Endothelial cell of umbilical vein (primary cell): ENCODE data around the gene STX16. TPM values are rescaled to one million over a fixed set of nuclear protein-coding genes. Genes with fewer than 3 reads are reported as not detected.

Source experiments
- BruUV-seq: library from RNA; stranded (reverse); fragments of 400-500 nt; replicated peaks from 2 replicates; lab custom pipeline; 2021; lab: Mats Ljungman, UMichigan
- CTCF ChIA-PET: fragments of 300-600, 350-600 bp; sonication (Branson Sonifier 250); formaldehyde crosslinking; loops from one replicate; lab custom pipeline; 2021; ENCODE audit warnings: antibody characterized with exemption, inconsistent platforms; lab: Charles Lee
- POLR2A ChIA-PET: fragments of 300-600, 350-600 bp; sonication (Branson Sonifier 250); formaldehyde crosslinking; loops from one replicate; lab custom pipeline; 2021; ENCODE audit warnings: antibody characterized with exemption, inconsistent platforms; lab: Charles Lee
- DNase-seq: peaks from one replicate; pipeline ENCODE4 v3.0.0-alpha.2; 2011; ENCODE audit warnings: low read depth, low spot score
- FAIRE-seq: peaks from 2 replicates; lab custom pipeline; 2011; peaks lifted over from hg19 to GRCh38; lab: Jason Lieb, UNC
- H2AFZ ChIP-seq: 2 replicates; pipeline ENCODE4 v1.6.0; 2012; ENCODE audit warnings: low read depth, low read length, control low read depth, inconsistent platforms
- H3K27ac ChIP-seq: 2 replicates; pipeline ENCODE4 v1.5.1; 2011; ENCODE audit warnings: low read depth, mild to moderate bottlenecking, control low read depth, low read length, moderate library complexity; ENCODE audit not compliant: insufficient read depth
- H3K27me3 ChIP-seq, 2 experiments: 2 replicates each; pipeline versions ENCODE4 v1.6.0 to v1.6.1; 2011; ENCODE audit warnings: low read length in 2 of 2, mixed read lengths in 1 of 2; ENCODE audit not compliant: control insufficient read depth in 2 of 2, insufficient read depth in 2 of 2
- H3K36me3 ChIP-seq, 2 experiments: 2 replicates in 1 of 2; 3 replicates in 1 of 2; pipeline ENCODE4 v1.5.1; 2011; ENCODE audit warnings: low read length in 2 of 2, mild to moderate bottlenecking in 1 of 2, moderate library complexity in 1 of 2; ENCODE audit not compliant: control insufficient read depth in 2 of 2, insufficient read depth in 2 of 2; ENCODE audit errors: extremely low read depth in 1 of 2
- H3K4me1 ChIP-seq: 3 replicates; pipeline ENCODE4 v1.5.1; 2011; ENCODE audit warnings: mild to moderate bottlenecking, low read length; ENCODE audit not compliant: control insufficient read depth, insufficient read depth; ENCODE audit errors: extremely low read depth
- H3K4me2 ChIP-seq: 2 replicates; pipeline ENCODE4 v1.6.1; 2011; ENCODE audit warnings: low read length, control low read depth, mixed read lengths; ENCODE audit not compliant: insufficient read depth
- H3K4me3 ChIP-seq, 3 experiments: fragments of 200-600 bp in 1 of 3; sonication (generic), shearing (Covaris generic) in 1 of 3; replicated peaks in 1 of 3; 2 replicates each; pipeline ENCODE4 v1.5.1; 2011 to 2016; ENCODE audit warnings: control low read depth in 3 of 3, low read length in 3 of 3, mild to moderate bottlenecking in 2 of 3, inconsistent platforms in 1 of 3, low read depth in 1 of 3, moderate library complexity in 1 of 3; ENCODE audit not compliant: insufficient read depth in 1 of 3
- H3K79me2 ChIP-seq: 2 replicates; pipeline ENCODE4 v1.6.0; 2012; ENCODE audit warnings: low read length, inconsistent platforms; ENCODE audit not compliant: control insufficient read depth, insufficient read depth
- H3K9ac ChIP-seq: replicated peaks from 2 replicates; pipeline ENCODE3; 2011; ENCODE audit warnings: low read length, control low read depth; ENCODE audit not compliant: insufficient read depth; ENCODE audit errors: extremely low read depth
- H3K9me1 ChIP-seq: replicated peaks from 3 replicates; pipeline ENCODE4 v1.6.0; 2011; ENCODE audit warnings: mild to moderate bottlenecking, low read length; ENCODE audit not compliant: control insufficient read depth, insufficient read depth; ENCODE audit errors: extremely low read depth
- H3K9me3 ChIP-seq: replicated peaks from 2 replicates; pipeline ENCODE4 v1.5.1; 2012; ENCODE audit warnings: low read length, inconsistent platforms; ENCODE audit not compliant: control insufficient read depth, insufficient read depth
- H4K20me1 ChIP-seq: replicated peaks from 2 replicates; pipeline ENCODE3; 2011; ENCODE audit warnings: mild to moderate bottlenecking, low read length; ENCODE audit not compliant: control insufficient read depth, insufficient read depth; ENCODE audit errors: extremely low read depth
- CTCF ChIP-seq, 2 donors: IDR thresholded peaks; 1 replicate in 1 of 2; 2 replicates in 1 of 2; pipeline ENCODE4 v1.5.1; 2011; ENCODE audit warnings: low read length in 2 of 2, mild to moderate bottlenecking in 2 of 2, moderate library complexity in 2 of 2, control low read depth in 1 of 2, inconsistent platforms in 1 of 2, low read depth in 1 of 2; ENCODE audit not compliant: insufficient read depth in 1 of 2; ENCODE audit errors: extremely low read depth in 1 of 2
- EZH2 ChIP-seq: IDR thresholded peaks from 2 replicates; pipeline ENCODE4 v1.6.1; 2012; ENCODE audit warnings: borderline replicate concordance, low read depth, mild to moderate bottlenecking, moderate library complexity, low read length, inconsistent platforms; ENCODE audit not compliant: severe bottlenecking
- FOS ChIP-seq: IDR thresholded peaks from 2 replicates; pipeline ENCODE4 v1.6.1; 2011; ENCODE audit warnings: mild to moderate bottlenecking, low read length, moderate library complexity, borderline replicate concordance; ENCODE audit not compliant: insufficient read depth
- GATA2 ChIP-seq: IDR thresholded peaks from 2 replicates; pipeline ENCODE4 v1.7.0; 2011; ENCODE audit warnings: low read depth, mild to moderate bottlenecking, moderate library complexity, mixed read lengths, low read length; ENCODE audit not compliant: insufficient read length, insufficient read depth
- JUN ChIP-seq: IDR thresholded peaks from 2 replicates; pipeline ENCODE4 v1.6.1; 2011; ENCODE audit warnings: borderline replicate concordance, low read depth; ENCODE audit not compliant: insufficient read length, insufficient read depth
- MYC ChIP-seq: IDR thresholded peaks from one replicate; pipeline ENCODE4 v1.6.1; 2011; ENCODE audit warnings: mild to moderate bottlenecking, low read depth, low read length
- POLR2A ChIP-seq: IDR thresholded peaks from 2 replicates; pipeline ENCODE4 v1.6.1; 2012; ENCODE audit warnings: low read depth, mild to moderate bottlenecking, control low read depth, low read length
- POLR2AphosphoS5 ChIP-seq: IDR thresholded peaks from 2 replicates; pipeline ENCODE4 v1.6.1; 2012; ENCODE audit warnings: low read depth, mild to moderate bottlenecking, control low read depth, low read length, moderate library complexity; ENCODE audit not compliant: insufficient read depth
- dilution Hi-C: fragments of 300-500 bp; cut with MboI; formaldehyde crosslinking; loops from one replicate; pipeline ENCODE4 v1.15.0; 2019; ENCODE audit warnings: low sequenced_read_pairs; ENCODE audit not compliant: extremely low pct_ligation_motif_present
- intact Hi-C: fragments of 100-400 bp; cut with micrococcal nuclease; formaldehyde crosslinking; loops from one replicate; pipeline ENCODE4 v1.10.0; 2022
- polyA plus RNA-seq, 4 experiments: library from polyadenylated mRNA; depleted of rRNA in 3 of 4; stranded (reverse) in 3 of 4; unstranded in 1 of 4; fragments of >200 nt; gene quantifications; 2 replicates each; pipeline versions ENCODE4 v1.2.1 to v1.2.3, GENCODE V29; 2011 to 2012; ENCODE audit warnings: missing spikeins in 1 of 4
- total RNA-seq: library from RNA; stranded (reverse); gene quantifications from 2 replicates; pipeline ENCODE4 v1.2.3, GENCODE V29; 2021
- TF ChIP-seq, protein P1 (sequence below): IDR thresholded peaks from 2 replicates; pipeline ENCODE4 v1.6.1; 2011; ENCODE audit not compliant: insufficient read depth, insufficient read length

STX16 gene
- total and polyA plus RNA-seq, 2 donors (not counting 3 experiments of a cell fraction or from before 2014, with no cell fraction given), result 43.1 to 63.5 TPM

GRCh38 chr20:58605292-58606065, 45.6 kb upstream of the STX16 start:
- Histone ChIP-seq H3K9ac (no peak overlapping the region), H3K4me3 (no peak overlapping the region), H4K20me1 (no peaks in the 10 kb centered on the region), H3K27ac (no peak overlapping the region), H3K4me1 (no peaks in the 10 kb centered on the region), H3K9me3 (no peaks in the 10 kb centered on the region), H3K27me3 (peaks cover 0 to 1% of the 10 kb centered on the region in 2 experiments), H3K79me2 (no peaks in the 10 kb centered on the region), H3K9me1 (no peaks in the 10 kb centered on the region), H2AFZ (no peak overlapping the region), H3K4me2 (no peak overlapping the region), H3K36me3 (no peaks in the 10 kb centered on the region)
- dilution Hi-C loops (loop anchor here (25.0 kb wide), 1 partner anchor 232 kb away; no protein-coding TSS in a partner anchor), intact Hi-C loops (no loop called here)
- no peak for DNase-seq
- ChIA-PET CTCF (no interaction called here), POLR2A (no interaction called here)
- TF ChIP-seq POLR2AphosphoS5 (no peak), CTCF (IDR thresholded peaks at IDR 0.05; ENCODE audit: extremely low read depth in 1 of 2, insufficient read depth in 1 of 2, low read depth in 1 of 2, low read length in 2 of 2) (no peak), EZH2 (no peak), GATA2 (no peak), POLR2A (no peak), MYC (no peak), JUN (no peak), FOS (no peak)
- TF ChIP-seq, protein P1, sequence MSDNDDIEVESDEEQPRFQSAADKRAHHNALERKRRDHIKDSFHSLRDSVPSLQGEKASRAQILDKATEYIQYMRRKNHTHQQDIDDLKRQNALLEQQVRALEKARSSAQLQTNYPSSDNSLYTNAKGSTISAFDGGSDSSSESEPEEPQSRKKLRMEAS, result no peak
- no peak for FAIRE-seq
- no TSS peak for BruUV-seq
